Fibroblast of lung (primary cell): ENCODE data around the gene ESD.

Source experiments
- CTCF ChIP-seq, 2 donors: IDR thresholded peaks in 1 of 2; conservative IDR thresholded peaks in 1 of 2; 1 replicate in 1 of 2; 2 replicates in 1 of 2; pipeline ENCODE4 v1.5.1; 2011 to 2012; ENCODE audit warnings: low read length in 2 of 2, control low read depth in 1 of 2, inconsistent platforms in 1 of 2, low read depth in 1 of 2, mild to moderate bottlenecking in 1 of 2
- EZH2 ChIP-seq: IDR thresholded peaks from 2 replicates; pipeline ENCODE4 v1.5.1; 2012; ENCODE audit warnings: low read length, control low read depth, mild to moderate bottlenecking; ENCODE audit errors: missing control alignments

GRCh38 chr13:46783504-46783903 is 13.5 kb downstream of the ESD start:
- TF ChIP-seq CTCF (conservative IDR thresholded peaks at IDR 0.05 in 1 of 2, IDR thresholded peaks at IDR 0.05 in 1 of 2; ENCODE audit: low read depth in 1 of 2, low read length in 2 of 2) = no peak
- no peak for TF ChIP-seq EZH2
